Neural cell (in vitro differentiated cells): ENCODE measurements around the gene GCNT3. TPM values are rescaled to one million over a fixed set of nuclear protein-coding genes. Genes with fewer than 3 reads are reported as not detected.

Experiments
- H2AFZ ChIP-seq: fragments of 200-600, 300-800 bp; sonication (generic), shearing (Covaris generic); 2 replicates; pipeline ENCODE4 v1.6.0; 2014; ENCODE audit warnings: low read depth, mild to moderate bottlenecking, antibody characterized with exemption, low read length, moderate library complexity
- H3F3A ChIP-seq: fragments of 200-600 bp; shearing (Covaris generic); 2 replicates; pipeline ENCODE4 v1.6.1; 2016; ENCODE audit warnings: mild to moderate bottlenecking, moderate library complexity, mixed read lengths, antibody characterized with exemption, low read length; ENCODE audit not compliant: insufficient read depth, poor library complexity, severe bottlenecking
- H3K27ac ChIP-seq: fragments of 200-600, 300-800 bp; sonication (generic), shearing (Covaris generic); 2 replicates; pipeline ENCODE4 v1.5.1; 2014; ENCODE audit warnings: mild to moderate bottlenecking, low read length, moderate library complexity
- H3K27me3 ChIP-seq: fragments of 300-800, 200-600 bp; sonication (generic), shearing (Covaris generic); 2 replicates; pipeline ENCODE4 v1.6.0; 2014; ENCODE audit warnings: mild to moderate bottlenecking, low read depth, low read length, moderate library complexity; ENCODE audit not compliant: insufficient read depth
- H3K36me3 ChIP-seq: fragments of 300-800, 200-600 bp; sonication (generic), shearing (Covaris generic); 2 replicates; pipeline ENCODE4 v1.5.1; 2014; ENCODE audit warnings: mild to moderate bottlenecking, antibody characterized with exemption, low read length, moderate library complexity; ENCODE audit not compliant: insufficient read depth
- H3K4me2 ChIP-seq: fragments of 300-800, 200-600 bp; sonication (generic), shearing (Covaris generic); 2 replicates; pipeline ENCODE4 v1.6.0; 2014; ENCODE audit warnings: mild to moderate bottlenecking, low read length
- H3K4me3 ChIP-seq: fragments of 300-800, 200-600 bp; sonication (generic), shearing (Covaris generic); 2 replicates; pipeline ENCODE4 v1.5.1; 2014; ENCODE audit warnings: mild to moderate bottlenecking, low read length, moderate library complexity
- H3K79me2 ChIP-seq: fragments of 200-600 bp; shearing (Covaris generic); replicated peaks from 2 replicates; pipeline ENCODE4 v1.6.0; 2014; ENCODE audit warnings: mild to moderate bottlenecking, low read length, moderate library complexity; ENCODE audit not compliant: insufficient read depth
- H3K9ac ChIP-seq: fragments of 300-800, 200-600 bp; sonication (generic), shearing (Covaris generic); 2 replicates; pipeline ENCODE4 v1.6.1; 2016; ENCODE audit warnings: mild to moderate bottlenecking, low read length, mixed read lengths
- H3K9me2 ChIP-seq: fragments of 200-600 bp; shearing (Covaris generic); 2 replicates; pipeline ENCODE4 v1.6.1; 2016; ENCODE audit warnings: mild to moderate bottlenecking, low read length, mixed read lengths; ENCODE audit not compliant: insufficient read depth
- H3K9me3 ChIP-seq: fragments of 200-600, 300-800 bp; sonication (generic), shearing (Covaris generic); 2 replicates; pipeline ENCODE4 v1.6.1; 2016; ENCODE audit warnings: mild to moderate bottlenecking, mixed run types, low read length, moderate library complexity, mixed read lengths
- H4K20me1 ChIP-seq: fragments of 200-600 bp; shearing (Covaris generic); 2 replicates; pipeline ENCODE4 v1.6.1; 2016; ENCODE audit warnings: mild to moderate bottlenecking, mixed run types; ENCODE audit not compliant: insufficient read depth
- EP300 ChIP-seq: fragments of 450-650 bp; conservative IDR thresholded peaks from 2 replicates; pipeline ENCODE4 v1.6.1; 2014; ENCODE audit warnings: antibody characterized with exemption, mild to moderate bottlenecking, moderate library complexity; ENCODE audit not compliant: poor library complexity, severe bottlenecking
- EZH2 ChIP-seq: fragments of 200-600, 300-800 bp; shearing (Covaris generic), sonication (generic); IDR thresholded peaks from 2 replicates; pipeline ENCODE4 v1.6.1; 2014; ENCODE audit warnings: antibody characterized with exemption, low read length, borderline replicate concordance, mild to moderate bottlenecking; ENCODE audit not compliant: insufficient read depth, poor library complexity, severe bottlenecking
- MXI1 ChIP-seq: fragments of 450-650 bp; conservative IDR thresholded peaks from 2 replicates; pipeline ENCODE4 v1.6.1; 2014; ENCODE audit warnings: antibody characterized with exemption, mild to moderate bottlenecking; ENCODE audit not compliant: poor library complexity, severe bottlenecking
- POLR2AphosphoS5 ChIP-seq: IDR thresholded peaks from 2 replicates; pipeline ENCODE4 v1.6.1; 2012
- RAD21 ChIP-seq: fragments of 450-650 bp; conservative IDR thresholded peaks from 2 replicates; pipeline ENCODE4 v1.6.1; 2014; ENCODE audit warnings: antibody characterized with exemption, mild to moderate bottlenecking, moderate library complexity
- SMC3 ChIP-seq: fragments of 450-650 bp; conservative IDR thresholded peaks from 2 replicates; pipeline ENCODE4 v1.6.1; 2014; ENCODE audit warnings: antibody characterized with exemption, mild to moderate bottlenecking, moderate library complexity; ENCODE audit not compliant: poor library complexity
- TAF1 ChIP-seq: IDR thresholded peaks from 2 replicates; pipeline ENCODE4 v1.6.1; 2012; ENCODE audit warnings: low read depth
- polyA plus RNA-seq: library from polyadenylated mRNA; depleted of rRNA; stranded (reverse); fragments of >200 nt; gene quantifications from 2 replicates; pipeline ENCODE4 v1.2.3, GENCODE V29; 2014
- TF ChIP-seq, protein P1 (sequence below): fragments of 450-650 bp; IDR thresholded peaks from 2 replicates; pipeline ENCODE4 v1.5.1; 2014; ENCODE audit warnings: antibody characterized with exemption, mild to moderate bottlenecking, moderate library complexity; ENCODE audit not compliant: poor library complexity, severe bottlenecking
- TF ChIP-seq, protein P2 (sequence below): IDR thresholded peaks from 2 replicates; pipeline ENCODE4 v1.6.1; 2012; ENCODE audit warnings: borderline replicate concordance

The GCNT3 gene
- polyA plus RNA-seq, 1 donor from 2014 or later: 0.81 TPM

DNA sequence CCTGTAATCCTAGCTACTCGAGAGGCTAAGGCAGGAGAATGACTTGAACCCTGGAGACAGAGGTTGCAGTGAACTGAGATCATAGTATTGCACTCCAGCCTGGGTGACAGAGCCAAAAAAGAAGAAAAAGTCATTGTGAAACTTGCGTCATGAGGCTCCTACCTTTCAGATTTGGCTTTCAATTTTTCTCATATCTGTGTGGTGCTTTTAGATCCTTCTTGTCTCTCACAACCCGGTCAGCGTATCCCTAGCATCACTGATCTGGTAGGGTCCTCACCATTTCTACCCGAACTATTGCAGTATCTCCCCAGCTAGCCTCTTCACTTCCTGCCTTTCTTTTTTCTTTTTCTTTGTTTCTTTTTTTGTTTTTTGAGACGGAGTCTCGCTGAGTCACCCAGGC is 21.6 kb upstream of the GCNT3 start:
- Histone ChIP-seq H3K36me3 (no peaks in the 10 kb centered on the region), H3K4me2 (no peak overlapping the region), H3K27me3 (no peaks in the 10 kb centered on the region), H3K9ac (no peak overlapping the region), H3K9me3 (no peaks in the 10 kb centered on the region), H3K9me2 (no peaks in the 10 kb centered on the region), H4K20me1 (no peaks in the 10 kb centered on the region), H3K79me2 (no peaks in the 10 kb centered on the region), H3K4me3 (no peak overlapping the region), H3K27ac (no peak overlapping the region), H3F3A (no peaks in the 10 kb centered on the region), H2AFZ (no peak overlapping the region)
- TF ChIP-seq EZH2: no peak
- TF ChIP-seq SMC3: no peak
- TF ChIP-seq MXI1: no peak
- TF ChIP-seq TAF1: no peak
- no peak for TF ChIP-seq POLR2AphosphoS5
- TF ChIP-seq, protein P1, sequence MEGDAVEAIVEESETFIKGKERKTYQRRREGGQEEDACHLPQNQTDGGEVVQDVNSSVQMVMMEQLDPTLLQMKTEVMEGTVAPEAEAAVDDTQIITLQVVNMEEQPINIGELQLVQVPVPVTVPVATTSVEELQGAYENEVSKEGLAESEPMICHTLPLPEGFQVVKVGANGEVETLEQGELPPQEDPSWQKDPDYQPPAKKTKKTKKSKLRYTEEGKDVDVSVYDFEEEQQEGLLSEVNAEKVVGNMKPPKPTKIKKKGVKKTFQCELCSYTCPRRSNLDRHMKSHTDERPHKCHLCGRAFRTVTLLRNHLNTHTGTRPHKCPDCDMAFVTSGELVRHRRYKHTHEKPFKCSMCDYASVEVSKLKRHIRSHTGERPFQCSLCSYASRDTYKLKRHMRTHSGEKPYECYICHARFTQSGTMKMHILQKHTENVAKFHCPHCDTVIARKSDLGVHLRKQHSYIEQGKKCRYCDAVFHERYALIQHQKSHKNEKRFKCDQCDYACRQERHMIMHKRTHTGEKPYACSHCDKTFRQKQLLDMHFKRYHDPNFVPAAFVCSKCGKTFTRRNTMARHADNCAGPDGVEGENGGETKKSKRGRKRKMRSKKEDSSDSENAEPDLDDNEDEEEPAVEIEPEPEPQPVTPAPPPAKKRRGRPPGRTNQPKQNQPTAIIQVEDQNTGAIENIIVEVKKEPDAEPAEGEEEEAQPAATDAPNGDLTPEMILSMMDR: no peak
- TF ChIP-seq EP300: no peak
- TF ChIP-seq RAD21: no peak
- TF ChIP-seq, protein P2, sequence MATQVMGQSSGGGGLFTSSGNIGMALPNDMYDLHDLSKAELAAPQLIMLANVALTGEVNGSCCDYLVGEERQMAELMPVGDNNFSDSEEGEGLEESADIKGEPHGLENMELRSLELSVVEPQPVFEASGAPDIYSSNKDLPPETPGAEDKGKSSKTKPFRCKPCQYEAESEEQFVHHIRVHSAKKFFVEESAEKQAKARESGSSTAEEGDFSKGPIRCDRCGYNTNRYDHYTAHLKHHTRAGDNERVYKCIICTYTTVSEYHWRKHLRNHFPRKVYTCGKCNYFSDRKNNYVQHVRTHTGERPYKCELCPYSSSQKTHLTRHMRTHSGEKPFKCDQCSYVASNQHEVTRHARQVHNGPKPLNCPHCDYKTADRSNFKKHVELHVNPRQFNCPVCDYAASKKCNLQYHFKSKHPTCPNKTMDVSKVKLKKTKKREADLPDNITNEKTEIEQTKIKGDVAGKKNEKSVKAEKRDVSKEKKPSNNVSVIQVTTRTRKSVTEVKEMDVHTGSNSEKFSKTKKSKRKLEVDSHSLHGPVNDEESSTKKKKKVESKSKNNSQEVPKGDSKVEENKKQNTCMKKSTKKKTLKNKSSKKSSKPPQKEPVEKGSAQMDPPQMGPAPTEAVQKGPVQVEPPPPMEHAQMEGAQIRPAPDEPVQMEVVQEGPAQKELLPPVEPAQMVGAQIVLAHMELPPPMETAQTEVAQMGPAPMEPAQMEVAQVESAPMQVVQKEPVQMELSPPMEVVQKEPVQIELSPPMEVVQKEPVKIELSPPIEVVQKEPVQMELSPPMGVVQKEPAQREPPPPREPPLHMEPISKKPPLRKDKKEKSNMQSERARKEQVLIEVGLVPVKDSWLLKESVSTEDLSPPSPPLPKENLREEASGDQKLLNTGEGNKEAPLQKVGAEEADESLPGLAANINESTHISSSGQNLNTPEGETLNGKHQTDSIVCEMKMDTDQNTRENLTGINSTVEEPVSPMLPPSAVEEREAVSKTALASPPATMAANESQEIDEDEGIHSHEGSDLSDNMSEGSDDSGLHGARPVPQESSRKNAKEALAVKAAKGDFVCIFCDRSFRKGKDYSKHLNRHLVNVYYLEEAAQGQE: no peak

DNA sequence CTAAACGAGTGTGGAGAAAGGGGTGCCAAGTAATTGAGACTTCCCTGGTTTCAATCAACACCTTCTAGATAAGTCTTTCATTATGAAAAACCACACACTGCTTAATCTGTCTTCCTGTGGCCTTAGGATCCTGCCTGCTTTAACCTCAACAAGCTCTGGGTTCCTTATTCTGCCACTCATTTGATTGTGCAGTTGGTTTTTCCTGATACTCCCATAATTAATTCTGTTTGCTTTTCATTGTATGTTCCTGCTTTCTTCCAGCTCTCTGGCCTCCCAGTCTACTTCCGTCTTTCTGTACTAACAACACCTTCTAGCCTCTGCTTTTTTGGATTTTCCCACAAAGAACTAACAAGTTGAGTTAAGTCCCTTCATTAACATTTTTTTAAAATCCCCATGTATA is 20.2 kb upstream of the GCNT3 start:
- Histone ChIP-seq H3K9ac (no peak overlapping the region), H3K4me3 (no peak overlapping the region), H3K79me2 (no peaks in the 10 kb centered on the region), H3K9me3 (no peaks in the 10 kb centered on the region), H3K9me2 (no peaks in the 10 kb centered on the region), H4K20me1 (no peaks in the 10 kb centered on the region), H3K27ac (no peak overlapping the region), H3K4me2 (no peak overlapping the region), H3K36me3 (no peaks in the 10 kb centered on the region), H3F3A (no peaks in the 10 kb centered on the region), H2AFZ (no peak overlapping the region), H3K27me3 (no peaks in the 10 kb centered on the region)
- TF ChIP-seq MXI1: no peak
- TF ChIP-seq POLR2AphosphoS5: no peak

DNA sequence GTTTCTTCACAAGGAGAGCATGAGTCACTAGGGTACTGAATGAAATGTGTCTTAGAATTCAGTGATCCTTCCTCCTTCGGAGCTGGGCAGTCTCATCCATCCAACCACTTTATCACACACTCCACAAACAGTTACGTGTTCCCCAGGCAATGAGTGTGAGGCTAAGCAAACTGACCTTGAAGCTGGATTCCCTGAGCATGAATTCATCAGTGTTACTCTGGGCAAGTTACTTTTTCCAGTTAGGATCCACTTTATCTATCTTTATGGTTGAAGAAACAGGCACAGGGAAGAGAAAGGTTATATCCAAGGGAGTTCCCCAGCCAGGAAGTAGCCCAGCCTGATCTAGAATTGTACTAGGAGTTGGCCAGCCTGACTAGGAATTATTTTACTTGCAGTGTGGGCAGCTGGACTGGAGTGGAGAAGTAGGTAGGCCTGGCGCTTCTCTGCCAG is 17.1 kb upstream of the GCNT3 start:
- Histone ChIP-seq H3K9me2 (no peaks in the 10 kb centered on the region), H3K79me2 (no peaks in the 10 kb centered on the region), H3K9ac (no peak overlapping the region), H4K20me1 (no peaks in the 10 kb centered on the region), H3K4me2 (no peak overlapping the region), H3K27me3 (no peaks in the 10 kb centered on the region), H3F3A (no peaks in the 10 kb centered on the region), H2AFZ (no peak overlapping the region), H3K9me3 (no peaks in the 10 kb centered on the region), H3K36me3 (no peaks in the 10 kb centered on the region), H3K27ac (no peak overlapping the region), H3K4me3 (no peak overlapping the region)
- TF ChIP-seq MXI1: no peak
- TF ChIP-seq, protein P2: no peak
- TF ChIP-seq, protein P1: no peak
